HG02798 (cell line): ENCODE measurements around the gene BICD2.
"Not testable (repeated sequence)": the region's sequence is repeated elsewhere in the genome, so short reads cannot be mapped to it uniquely, and the experiment has no call there.

Experiments used
- ATAC-seq: cut with Tn5 transposase; IDR thresholded peaks from one replicate; pipeline ENCODE4 v1.9.1; 2021; ENCODE audit warnings: mild to moderate bottlenecking; ENCODE audit not compliant: unreplicated experiment, poor library complexity

BICD2 gene

GRCh38 chr9:92771309-92771708, 6.7 kb upstream of the BICD2 start:
- no peak for ATAC-seq

- ATAC-seq, result no peak
Measured at GRCh38 chr9:92770360-92770995, 5.8 kb upstream of the BICD2 start.

- ATAC-seq, result no peak
Measured at GRCh38 chr9:92769990-92770359, 5.3 kb upstream of the BICD2 start.

- no peak for ATAC-seq
Measured at GRCh38 chr9:92769286-92769685, 4.7 kb upstream of the BICD2 start.

GRCh38 chr9:92768816-92769215, 4.2 kb upstream of the BICD2 start:
- not testable (repeated sequence) for ATAC-seq

- ATAC-seq, result no peak
Measured at GRCh38 chr9:92767066-92768054, 2.7 kb upstream of the BICD2 start.

- ATAC-seq, result peak; percentile 59
Measured at GRCh38 chr9:92764988-92765936, 629 bp upstream of the BICD2 start.

- ATAC-seq, result no peak
Measured at GRCh38 chr9:92763721-92764380, 782 bp downstream of the BICD2 start.

- ATAC-seq, result no peak
Measured at GRCh38 chr9:92762781-92763708, 1.6 kb downstream of the BICD2 start.

GRCh38 chr9:92762196-92762595, 2.4 kb downstream of the BICD2 start:
- ATAC-seq, result no peak

GRCh38 chr9:92761686-92762085, 2.9 kb downstream of the BICD2 start:
- no peak for ATAC-seq

GRCh38 chr9:92760494-92760893, 4.1 kb downstream of the BICD2 start:
- no peak for ATAC-seq

- ATAC-seq, result no peak
Measured at GRCh38 chr9:92760070-92760469, 4.6 kb downstream of the BICD2 start.

- no peak for ATAC-seq
Measured at GRCh38 chr9:92759446-92759845, 5.2 kb downstream of the BICD2 start.

GRCh38 chr9:92756792-92757191, 7.8 kb downstream of the BICD2 start:
- no peak for ATAC-seq

GRCh38 chr9:92754091-92754745, 10.4 kb downstream of the BICD2 start:
- ATAC-seq, result no peak

- ATAC-seq, result no peak
Measured at GRCh38 chr9:92752812-92753404, 11.7 kb downstream of the BICD2 start.

- no peak for ATAC-seq
Measured at GRCh38 chr9:92749934-92750315, 14.7 kb downstream of the BICD2 start.
